ENCODE results near the gene NUP133.
"Not testable (repeated sequence)": the region's sequence is repeated elsewhere in the genome, so short reads cannot be mapped to it uniquely, and the experiment has no call there.

Gene NUP133

GRCh38 chr1:229507951-229508822 lies at the start of gene NUP133:
NUP133 (minus strand) TSS chr1:229508341; CDS start chr1:229508249, 92 bp downstream.
- DNase-seq, result peak; percentile 89

GRCh38 chr1:229557200-229557850 lies 49.2 kb upstream of the NUP133 start:
- DNase-seq, result no peak

GRCh38 chr1:229554886-229555621 lies 46.9 kb upstream of the NUP133 start:
- no peak for DNase-seq

GRCh38 chr1:229553621-229554130 lies 45.5 kb upstream of the NUP133 start:
- DNase-seq, result no peak

- DNase-seq, result no peak
These were observed 44.6 kb upstream of the NUP133 start for GRCh38 chr1:229552732-229553131.

GRCh38 chr1:229550812-229551567 lies 42.8 kb upstream of the NUP133 start:
- DNase-seq, result no peak

- no peak for DNase-seq
These were observed 39.4 kb upstream of the NUP133 start for GRCh38 chr1:229547542-229547941.

GRCh38 chr1:229544587-229544986 lies 36.4 kb upstream of the NUP133 start:
- DNase-seq, result no peak

- no peak for DNase-seq
These were observed 31.8 kb upstream of the NUP133 start for GRCh38 chr1:229539863-229540506.

GRCh38 chr1:229538945-229539344 lies 30.8 kb upstream of the NUP133 start:
- DNase-seq, result no peak

GRCh38 chr1:229537894-229538293 lies 29.8 kb upstream of the NUP133 start:
- DNase-seq, result no peak

- DNase-seq, result no peak
These were observed 28.8 kb upstream of the NUP133 start for GRCh38 chr1:229536982-229537381.

GRCh38 chr1:229535230-229535629 lies 27.1 kb upstream of the NUP133 start:
- no peak for DNase-seq

- no peak for DNase-seq
These were observed 23.2 kb upstream of the NUP133 start for GRCh38 chr1:229531326-229531725.

- no peak for DNase-seq
These were observed 21.5 kb upstream of the NUP133 start for GRCh38 chr1:229529639-229530038.

- no peak for DNase-seq
These were observed 18.6 kb upstream of the NUP133 start for GRCh38 chr1:229526695-229527094.

GRCh38 chr1:229523052-229523451 lies 14.9 kb upstream of the NUP133 start:
- no peak for DNase-seq

GRCh38 chr1:229514578-229515275 lies 6.6 kb upstream of the NUP133 start:
- DNase-seq, result no peak

- DNase-seq, result not testable (repeated sequence)
These were observed 3.5 kb upstream of the NUP133 start for GRCh38 chr1:229511625-229512024.

- DNase-seq, result not testable (repeated sequence)
These were observed 3.1 kb upstream of the NUP133 start for GRCh38 chr1:229511201-229511600.

- no peak for DNase-seq
These were observed 1.4 kb upstream of the NUP133 start for GRCh38 chr1:229509576-229509975.

Measured in NCI-H2081 treated with DMSO at 0.1 percent for 48 hours (cell line).